GM23338 (cell line): ENCODE data around the gene VWA7. TPM values are rescaled to one million over a fixed set of nuclear protein-coding genes. Genes with fewer than 3 reads are reported as not detected.

Experiments used
- ATAC-seq: fragments of 200-7000 bp; cut with Tn5 transposase; 3 replicates; pipeline ENCODE4 v1.9.1; 2020
- DNase-seq: peaks from one replicate; pipeline ENCODE4 v3.0.0-alpha.2; 2015; ENCODE audit warnings: low spot score
- H2AFZ ChIP-seq: fragments of 200-600 bp; sonication (generic); 2 replicates; pipeline ENCODE4 v1.8.0; 2016; ENCODE audit warnings: antibody characterized with exemption, mild to moderate bottlenecking, moderate library complexity
- H3F3A ChIP-seq: fragments of 200-600 bp; sonication (generic); replicated peaks from 2 replicates; pipeline ENCODE4 v1.8.0; 2017; ENCODE audit warnings: antibody characterized with exemption, mixed run types, low read depth
- H3K27ac ChIP-seq: fragments of 200-600 bp; sonication (generic); 2 replicates; pipeline ENCODE4 v1.6.1; 2016; ENCODE audit warnings: low read depth
- H3K27me3 ChIP-seq: fragments of 200-600 bp; sonication (generic); 2 replicates; pipeline ENCODE4 v1.8.0; 2016; ENCODE audit warnings: mild to moderate bottlenecking, mixed run types, moderate library complexity; ENCODE audit not compliant: insufficient read depth
- H3K36me3 ChIP-seq: fragments of 200-600 bp; sonication (generic); 2 replicates; pipeline ENCODE4 v1.8.0; 2016; ENCODE audit warnings: mild to moderate bottlenecking; ENCODE audit not compliant: insufficient read depth
- H3K4me1 ChIP-seq: fragments of 200-600 bp; sonication (generic); 2 replicates; pipeline ENCODE4 v1.8.0; 2016; ENCODE audit warnings: mild to moderate bottlenecking, moderate library complexity; ENCODE audit not compliant: insufficient read depth
- H3K4me2 ChIP-seq: fragments of 200-600 bp; sonication (generic); 2 replicates; pipeline ENCODE4 v1.7.1; 2017; ENCODE audit warnings: mixed run types
- H3K4me3 ChIP-seq: fragments of 200-600 bp; sonication (generic); 2 replicates; pipeline ENCODE4 v1.6.1; 2016; ENCODE audit warnings: mixed run types
- H3K79me2 ChIP-seq: fragments of 200-600 bp; sonication (generic); replicated peaks from 2 replicates; pipeline ENCODE4 v1.8.0; 2017; ENCODE audit warnings: mild to moderate bottlenecking; ENCODE audit not compliant: insufficient read depth
- H3K9me2 ChIP-seq: fragments of 200-600 bp; sonication (generic); 2 replicates; pipeline ENCODE4 v1.8.0; 2017; ENCODE audit not compliant: insufficient read depth
- H4K20me1 ChIP-seq: fragments of 200-600 bp; sonication (generic); replicated peaks from 2 replicates; pipeline ENCODE4 v1.8.0; 2017; ENCODE audit warnings: mild to moderate bottlenecking; ENCODE audit not compliant: insufficient read depth
- H3K27ac Mint-ChIP-seq: 2 replicates; pipeline ENCODE4 v1.8.0; 2020; ENCODE audit warnings: inconsistent platforms, mild to moderate bottlenecking, moderate library complexity, mixed read lengths
- H3K27me3 Mint-ChIP-seq: 3 replicates; pipeline ENCODE4 v1.8.0; 2022; ENCODE audit warnings: low read depth, mild to moderate bottlenecking, moderate library complexity, mixed read lengths, inconsistent platforms; ENCODE audit not compliant: insufficient read depth, poor library complexity
- H3K36me3 Mint-ChIP-seq: 3 replicates; pipeline ENCODE4 v1.8.0; 2021; ENCODE audit warnings: low read depth, mild to moderate bottlenecking, inconsistent platforms, moderate library complexity, mixed read lengths
- H3K4me1 Mint-ChIP-seq: 3 replicates; pipeline ENCODE4 v1.8.0; 2020; ENCODE audit warnings: mild to moderate bottlenecking, inconsistent platforms, mixed read lengths
- H3K4me3 Mint-ChIP-seq: 3 replicates; pipeline ENCODE4 v1.8.0; 2021; ENCODE audit warnings: moderate library complexity, mild to moderate bottlenecking, inconsistent platforms, mixed read lengths
- H3K9me3 Mint-ChIP-seq: 3 replicates; pipeline ENCODE4 v1.8.0; 2020; ENCODE audit warnings: moderate library complexity, mild to moderate bottlenecking, inconsistent platforms, mixed read lengths
- CREB1 ChIP-seq: fragments of 250-450 bp; sonication (Bioruptor Pico); IDR thresholded peaks from 2 replicates; pipeline ENCODE4 v1.5.0; 2020; ENCODE audit warnings: low read depth, mild to moderate bottlenecking, moderate library complexity
- CTCF ChIP-seq, 2 experiments: fragments of 200-600 bp in 1 of 2; sonication (generic) in 1 of 2; conservative IDR thresholded peaks; 2 replicates each; pipeline versions ENCODE4 v1.5.1 to v1.6.1; 2016 to 2017; ENCODE audit warnings: antibody characterized with exemption in 2 of 2, low read depth in 2 of 2, mild to moderate bottlenecking in 2 of 2, moderate library complexity in 1 of 2
- EZH2 ChIP-seq: fragments of 200-600 bp; sonication (generic); IDR thresholded peaks from one replicate; pipeline ENCODE4 v1.8.0; 2017; ENCODE audit warnings: antibody characterized with exemption, mild to moderate bottlenecking, low read depth; ENCODE audit not compliant: unreplicated experiment
- EZH2phosphoT487 ChIP-seq: fragments of 200-600 bp; sonication (generic); IDR thresholded peaks from one replicate; pipeline ENCODE4 v1.8.1; 2018; ENCODE audit warnings: antibody characterized with exemption; ENCODE audit not compliant: unreplicated experiment
- JUNB ChIP-seq: IDR thresholded peaks from one replicate; pipeline ENCODE4 v1.6.1; 2016; ENCODE audit warnings: antibody characterized with exemption; ENCODE audit not compliant: unreplicated experiment
- NANOG ChIP-seq: IDR thresholded peaks from 2 replicates; pipeline ENCODE4 v1.6.1; 2016; ENCODE audit warnings: antibody characterized with exemption, borderline replicate concordance
- POLR2AphosphoS5 ChIP-seq: IDR thresholded peaks from 2 replicates; pipeline ENCODE4 v1.6.1; 2016; ENCODE audit warnings: antibody characterized with exemption, low read depth
- STAT1 ChIP-seq: IDR thresholded peaks from one replicate; pipeline ENCODE4 v1.6.1; 2016; ENCODE audit warnings: antibody characterized with exemption; ENCODE audit not compliant: unreplicated experiment
- ZNF114 ChIP-seq: fragments of 250-450 bp; sonication (Bioruptor Pico); IDR thresholded peaks from 2 replicates; pipeline ENCODE4 v1.5.0; 2020; ENCODE audit warnings: mild to moderate bottlenecking, moderate library complexity
- ZNF331 ChIP-seq: fragments of 250-450 bp; sonication (Bioruptor Pico); IDR thresholded peaks from 2 replicates; pipeline ENCODE4 v1.5.0; 2020; ENCODE audit warnings: low read depth, mild to moderate bottlenecking, moderate library complexity
- polyA plus RNA-seq: library from polyadenylated mRNA; unstranded; fragments of >200 nt; fragmentation: Nextera tagmentation; extraction: Ambion mirVana; gene quantifications from 2 replicates; pipeline ENCODE4 v1.2.1, GENCODE V29; 2016
- total RNA-seq: library from RNA; depleted of rRNA; stranded (reverse); fragments of >200 nt; shearing (Covaris generic); gene quantifications from 2 replicates; pipeline ENCODE4 v1.2.3, GENCODE V29; 2014
- TF ChIP-seq, protein P1 (sequence below): IDR thresholded peaks from 2 replicates; pipeline ENCODE4 v1.6.1; 2016; ENCODE audit warnings: antibody characterized with exemption
- TF ChIP-seq, protein P2 (sequence below): fragments of 250-450 bp; sonication (Bioruptor Pico); IDR thresholded peaks from 2 replicates; pipeline ENCODE4 v1.5.0; 2020; ENCODE audit warnings: mild to moderate bottlenecking, moderate library complexity
- TF ChIP-seq, protein P3 (sequence below): IDR thresholded peaks from one replicate; pipeline ENCODE4 v1.6.1; 2018; ENCODE audit warnings: antibody characterized with exemption; ENCODE audit not compliant: unreplicated experiment

The VWA7 gene
- total and polyA plus RNA-seq, 2 experiments from 2014 or later: 0.07 to 0.36 TPM

GRCh38 chr6:31775633-31776484 lies 1.3 kb downstream of the VWA7 start:
- peaks cover 4% of the 10 kb centered on the region; the same call in 1 of the 2 replicates for H3F3A ChIP-seq
- Mint-ChIP-seq H3K9me3 (no peaks in the 10 kb centered on the region), H3K36me3 (peaks cover 20% of the 10 kb centered on the region), H3K4me1 (no peaks in the 10 kb centered on the region), H3K27ac (no peak overlapping the region), H3K27me3 (peaks cover 22% of the 10 kb centered on the region), H3K4me3 (no peak overlapping the region)
- ATAC-seq (no peak), DNase-seq (no peak)
- H3K79me2 ChIP-seq: no peaks in the 10 kb centered on the region
- H3K4me1 ChIP-seq: no peaks in the 10 kb centered on the region
- H3K27ac ChIP-seq: no peak overlapping the region
- no peaks in the 10 kb centered on the region for H3K27me3 ChIP-seq
- H3K4me3 ChIP-seq: no peak overlapping the region
- TF ChIP-seq, protein P1, sequence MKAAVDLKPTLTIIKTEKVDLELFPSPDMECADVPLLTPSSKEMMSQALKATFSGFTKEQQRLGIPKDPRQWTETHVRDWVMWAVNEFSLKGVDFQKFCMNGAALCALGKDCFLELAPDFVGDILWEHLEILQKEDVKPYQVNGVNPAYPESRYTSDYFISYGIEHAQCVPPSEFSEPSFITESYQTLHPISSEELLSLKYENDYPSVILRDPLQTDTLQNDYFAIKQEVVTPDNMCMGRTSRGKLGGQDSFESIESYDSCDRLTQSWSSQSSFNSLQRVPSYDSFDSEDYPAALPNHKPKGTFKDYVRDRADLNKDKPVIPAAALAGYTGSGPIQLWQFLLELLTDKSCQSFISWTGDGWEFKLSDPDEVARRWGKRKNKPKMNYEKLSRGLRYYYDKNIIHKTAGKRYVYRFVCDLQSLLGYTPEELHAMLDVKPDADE: no peak
- TF ChIP-seq NANOG (no peak), CREB1 (CRISPR knock-in tag) (no peak), EZH2phosphoT487 (no peak), ZNF114 (CRISPR knock-in tag) (no peak), CTCF (conservative IDR thresholded peaks at IDR 0.05; ENCODE audit: low read depth in 2 of 2) (no peak), JUNB (no peak), POLR2AphosphoS5 (no peak), EZH2 (no peak), STAT1 (no peak), ZNF331 (no peak)
- TF ChIP-seq, protein P2, sequence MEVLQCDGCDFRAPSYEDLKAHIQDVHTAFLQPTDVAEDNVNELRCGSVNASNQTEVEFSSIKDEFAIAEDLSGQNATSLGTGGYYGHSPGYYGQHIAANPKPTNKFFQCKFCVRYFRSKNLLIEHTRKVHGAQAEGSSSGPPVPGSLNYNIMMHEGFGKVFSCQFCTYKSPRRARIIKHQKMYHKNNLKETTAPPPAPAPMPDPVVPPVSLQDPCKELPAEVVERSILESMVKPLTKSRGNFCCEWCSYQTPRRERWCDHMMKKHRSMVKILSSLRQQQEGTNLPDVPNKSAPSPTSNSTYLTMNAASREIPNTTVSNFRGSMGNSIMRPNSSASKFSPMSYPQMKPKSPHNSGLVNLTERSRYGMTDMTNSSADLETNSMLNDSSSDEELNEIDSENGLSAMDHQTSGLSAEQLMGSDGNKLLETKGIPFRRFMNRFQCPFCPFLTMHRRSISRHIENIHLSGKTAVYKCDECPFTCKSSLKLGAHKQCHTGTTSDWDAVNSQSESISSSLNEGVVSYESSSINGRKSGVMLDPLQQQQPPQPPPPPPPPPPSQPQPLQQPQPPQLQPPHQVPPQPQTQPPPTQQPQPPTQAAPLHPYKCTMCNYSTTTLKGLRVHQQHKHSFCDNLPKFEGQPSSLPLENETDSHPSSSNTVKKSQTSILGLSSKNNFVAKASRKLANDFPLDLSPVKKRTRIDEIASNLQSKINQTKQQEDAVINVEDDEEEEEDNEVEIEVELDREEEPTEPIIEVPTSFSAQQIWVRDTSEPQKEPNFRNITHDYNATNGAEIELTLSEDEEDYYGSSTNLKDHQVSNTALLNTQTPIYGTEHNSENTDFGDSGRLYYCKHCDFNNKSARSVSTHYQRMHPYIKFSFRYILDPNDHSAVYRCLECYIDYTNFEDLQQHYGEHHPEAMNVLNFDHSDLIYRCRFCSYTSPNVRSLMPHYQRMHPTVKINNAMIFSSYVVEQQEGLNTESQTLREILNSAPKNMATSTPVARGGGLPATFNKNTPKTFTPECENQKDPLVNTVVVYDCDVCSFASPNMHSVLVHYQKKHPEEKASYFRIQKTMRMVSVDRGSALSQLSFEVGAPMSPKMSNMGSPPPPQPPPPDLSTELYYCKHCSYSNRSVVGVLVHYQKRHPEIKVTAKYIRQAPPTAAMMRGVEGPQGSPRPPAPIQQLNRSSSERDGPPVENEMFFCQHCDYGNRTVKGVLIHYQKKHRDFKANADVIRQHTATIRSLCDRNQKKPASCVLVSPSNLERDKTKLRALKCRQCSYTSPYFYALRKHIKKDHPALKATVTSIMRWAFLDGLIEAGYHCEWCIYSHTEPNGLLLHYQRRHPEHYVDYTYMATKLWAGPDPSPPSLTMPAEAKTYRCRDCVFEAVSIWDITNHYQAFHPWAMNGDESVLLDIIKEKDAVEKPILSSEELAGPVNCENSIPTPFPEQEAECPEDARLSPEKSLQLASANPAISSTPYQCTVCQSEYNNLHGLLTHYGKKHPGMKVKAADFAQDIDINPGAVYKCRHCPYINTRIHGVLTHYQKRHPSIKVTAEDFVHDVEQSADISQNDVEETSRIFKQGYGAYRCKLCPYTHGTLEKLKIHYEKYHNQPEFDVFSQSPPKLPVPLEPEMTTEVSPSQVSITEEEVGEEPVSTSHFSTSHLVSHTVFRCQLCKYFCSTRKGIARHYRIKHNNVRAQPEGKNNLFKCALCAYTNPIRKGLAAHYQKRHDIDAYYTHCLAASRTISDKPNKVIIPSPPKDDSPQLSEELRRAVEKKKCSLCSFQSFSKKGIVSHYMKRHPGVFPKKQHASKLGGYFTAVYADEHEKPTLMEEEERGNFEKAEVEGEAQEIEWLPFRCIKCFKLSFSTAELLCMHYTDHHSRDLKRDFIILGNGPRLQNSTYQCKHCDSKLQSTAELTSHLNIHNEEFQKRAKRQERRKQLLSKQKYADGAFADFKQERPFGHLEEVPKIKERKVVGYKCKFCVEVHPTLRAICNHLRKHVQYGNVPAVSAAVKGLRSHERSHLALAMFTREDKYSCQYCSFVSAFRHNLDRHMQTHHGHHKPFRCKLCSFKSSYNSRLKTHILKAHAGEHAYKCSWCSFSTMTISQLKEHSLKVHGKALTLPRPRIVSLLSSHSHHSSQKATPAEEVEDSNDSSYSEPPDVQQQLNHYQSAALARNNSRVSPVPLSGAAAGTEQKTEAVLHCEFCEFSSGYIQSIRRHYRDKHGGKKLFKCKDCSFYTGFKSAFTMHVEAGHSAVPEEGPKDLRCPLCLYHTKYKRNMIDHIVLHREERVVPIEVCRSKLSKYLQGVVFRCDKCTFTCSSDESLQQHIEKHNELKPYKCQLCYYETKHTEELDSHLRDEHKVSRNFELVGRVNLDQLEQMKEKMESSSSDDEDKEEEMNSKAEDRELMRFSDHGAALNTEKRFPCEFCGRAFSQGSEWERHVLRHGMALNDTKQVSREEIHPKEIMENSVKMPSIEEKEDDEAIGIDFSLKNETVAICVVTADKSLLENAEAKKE (CRISPR knock-in tag): no peak
- TF ChIP-seq, protein P3, sequence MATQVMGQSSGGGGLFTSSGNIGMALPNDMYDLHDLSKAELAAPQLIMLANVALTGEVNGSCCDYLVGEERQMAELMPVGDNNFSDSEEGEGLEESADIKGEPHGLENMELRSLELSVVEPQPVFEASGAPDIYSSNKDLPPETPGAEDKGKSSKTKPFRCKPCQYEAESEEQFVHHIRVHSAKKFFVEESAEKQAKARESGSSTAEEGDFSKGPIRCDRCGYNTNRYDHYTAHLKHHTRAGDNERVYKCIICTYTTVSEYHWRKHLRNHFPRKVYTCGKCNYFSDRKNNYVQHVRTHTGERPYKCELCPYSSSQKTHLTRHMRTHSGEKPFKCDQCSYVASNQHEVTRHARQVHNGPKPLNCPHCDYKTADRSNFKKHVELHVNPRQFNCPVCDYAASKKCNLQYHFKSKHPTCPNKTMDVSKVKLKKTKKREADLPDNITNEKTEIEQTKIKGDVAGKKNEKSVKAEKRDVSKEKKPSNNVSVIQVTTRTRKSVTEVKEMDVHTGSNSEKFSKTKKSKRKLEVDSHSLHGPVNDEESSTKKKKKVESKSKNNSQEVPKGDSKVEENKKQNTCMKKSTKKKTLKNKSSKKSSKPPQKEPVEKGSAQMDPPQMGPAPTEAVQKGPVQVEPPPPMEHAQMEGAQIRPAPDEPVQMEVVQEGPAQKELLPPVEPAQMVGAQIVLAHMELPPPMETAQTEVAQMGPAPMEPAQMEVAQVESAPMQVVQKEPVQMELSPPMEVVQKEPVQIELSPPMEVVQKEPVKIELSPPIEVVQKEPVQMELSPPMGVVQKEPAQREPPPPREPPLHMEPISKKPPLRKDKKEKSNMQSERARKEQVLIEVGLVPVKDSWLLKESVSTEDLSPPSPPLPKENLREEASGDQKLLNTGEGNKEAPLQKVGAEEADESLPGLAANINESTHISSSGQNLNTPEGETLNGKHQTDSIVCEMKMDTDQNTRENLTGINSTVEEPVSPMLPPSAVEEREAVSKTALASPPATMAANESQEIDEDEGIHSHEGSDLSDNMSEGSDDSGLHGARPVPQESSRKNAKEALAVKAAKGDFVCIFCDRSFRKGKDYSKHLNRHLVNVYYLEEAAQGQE: no peak
- no peak overlapping the region for H2AFZ ChIP-seq
- no peaks in the 10 kb centered on the region for H3K9me2 ChIP-seq
- no peak overlapping the region for H3K4me2 ChIP-seq
- no peaks in the 10 kb centered on the region; the same call in 1 of the 2 replicates for H4K20me1 ChIP-seq
- H3K36me3 ChIP-seq: no peaks in the 10 kb centered on the region
